Inferior parietal cortex (tissue), 1 donor: Measurements from ENCODE around the gene PES1.
"Not testable (repeated sequence)": the region's sequence is repeated elsewhere in the genome, so short reads cannot be mapped to it uniquely, and the experiment has no call there.

Experiments used
- DNase-seq: peaks from one replicate; pipeline ENCODE4 v3.0.0-alpha.2; 2016; ENCODE audit errors: extremely low spot score

PES1 gene

DNA sequence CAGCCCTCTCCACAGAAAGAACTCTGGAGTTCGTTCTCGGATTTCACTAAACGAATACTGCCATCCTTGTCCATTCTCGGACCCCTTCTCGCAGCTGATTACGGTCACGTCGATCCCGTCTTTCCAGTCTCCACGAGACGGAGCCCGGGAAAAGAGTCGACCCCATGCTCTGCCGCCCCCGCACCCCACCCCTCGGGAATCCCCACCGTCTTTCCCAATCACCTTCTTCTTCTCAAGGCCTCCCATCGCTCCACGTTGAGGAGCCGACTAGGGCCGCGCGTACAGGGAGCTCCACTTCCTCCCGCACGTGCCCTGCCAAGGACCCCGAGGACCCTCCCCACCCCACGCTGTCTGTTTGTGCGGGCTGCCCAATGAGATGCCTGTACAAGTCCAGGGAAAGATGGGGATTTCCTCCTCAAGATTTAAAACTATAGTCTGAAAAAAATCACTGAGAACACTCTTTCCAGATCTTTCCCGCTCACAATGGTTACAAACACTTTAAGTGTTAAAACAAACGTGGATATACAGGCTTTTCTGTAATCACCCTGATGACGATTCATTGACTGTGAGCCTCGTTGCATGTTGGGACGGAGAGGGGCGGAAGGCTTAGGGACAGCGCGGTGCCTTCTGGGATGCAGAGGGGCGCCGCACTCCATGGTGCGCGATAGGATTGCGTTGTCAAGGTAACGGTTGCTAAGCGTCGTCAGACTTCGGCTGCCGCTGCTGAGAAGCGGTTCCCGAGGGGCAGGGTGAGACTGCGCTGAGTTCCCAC lies at the start of gene PES1:
Gene PES1 (minus strand): TSS at position 323 of the 772 bp plus-strand sequence. CDS start 77 bp downstream, at position 246.
- DNase-seq, result peak; percentile 98

DNA sequence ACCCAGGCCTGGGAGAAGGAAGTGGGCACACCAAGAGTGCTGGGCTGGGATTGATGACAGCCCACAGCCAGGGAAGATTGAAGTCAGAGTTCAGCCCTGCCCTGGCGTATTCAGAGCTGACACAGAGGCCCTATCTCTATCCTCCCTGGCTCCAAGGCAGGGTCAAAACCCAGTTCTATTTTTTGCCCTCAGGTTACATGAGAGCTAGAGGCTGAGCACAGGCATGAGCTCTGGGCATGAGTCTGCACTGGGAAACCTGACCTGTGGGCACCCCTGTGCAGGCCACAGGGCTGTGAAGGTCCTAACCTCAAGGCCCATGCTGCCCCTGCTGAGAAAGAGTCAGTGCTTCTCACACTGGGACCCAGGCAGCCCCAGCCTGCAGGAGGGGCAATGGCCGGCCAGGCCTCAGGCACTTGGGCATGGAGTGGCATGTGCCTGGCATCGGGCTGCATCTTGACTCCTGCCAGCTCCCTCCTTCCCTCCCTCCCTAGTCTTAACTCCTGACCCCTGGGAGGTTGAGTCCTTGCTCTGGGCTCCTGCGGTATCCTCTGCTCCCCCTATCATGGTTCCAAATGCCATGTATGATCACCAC lies 49.2 kb upstream of the PES1 start:
- DNase-seq, result no peak

- no peak for DNase-seq
Measured at GRCh38 chr22:30640361-30640760, 48.7 kb upstream of the PES1 start.

GRCh38 chr22:30637701-30638114 lies 46.0 kb upstream of the PES1 start:
- no peak for DNase-seq

GRCh38 chr22:30636226-30637077 lies 44.7 kb upstream of the PES1 start:
- DNase-seq, result peak; percentile 15

DNA sequence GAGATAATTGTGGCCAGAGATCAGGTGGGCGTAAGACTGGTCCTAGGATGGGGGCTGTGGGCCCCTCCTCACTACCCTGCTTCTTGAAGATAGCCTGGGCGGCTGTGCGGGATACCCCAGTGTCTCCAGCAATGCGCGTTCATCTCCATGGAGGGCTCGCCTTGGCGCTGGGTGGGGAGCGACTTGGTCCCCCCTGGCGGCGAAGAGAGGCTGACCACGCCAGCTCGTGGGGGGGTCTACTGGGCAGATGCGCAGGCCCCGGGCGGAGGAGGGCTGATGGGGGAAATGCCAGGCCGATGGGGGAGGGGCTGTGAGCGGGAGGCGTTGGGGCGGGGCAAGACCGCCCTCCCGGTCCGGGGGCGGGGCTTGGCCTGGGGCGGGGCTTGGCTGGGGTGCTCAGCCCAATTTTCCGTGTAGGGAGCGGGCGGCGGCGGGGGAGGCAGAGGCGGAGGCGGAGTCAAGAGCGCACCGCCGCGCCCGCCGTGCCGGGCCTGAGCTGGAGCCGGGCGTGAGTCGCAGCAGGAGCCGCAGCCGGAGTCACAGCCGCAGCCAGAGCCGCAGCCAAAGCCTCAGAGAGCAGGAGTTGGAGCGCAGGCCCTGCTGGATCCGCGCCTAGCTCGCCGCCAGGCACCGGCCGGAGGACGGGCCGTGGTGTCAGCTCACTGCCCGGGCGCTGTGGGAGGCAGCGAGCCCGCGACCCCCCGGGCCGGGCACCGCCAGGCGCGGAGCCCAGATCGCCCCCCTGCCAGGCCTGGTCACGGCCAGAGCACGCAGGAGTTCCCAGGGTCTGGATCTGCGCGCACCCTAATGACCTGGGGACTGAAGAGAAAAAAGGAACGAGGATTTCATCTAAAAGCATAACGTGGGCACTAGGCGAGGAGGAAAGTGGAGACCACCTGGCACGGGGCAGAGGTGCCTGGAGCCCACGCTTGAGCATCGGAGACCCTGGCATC lies 43.8 kb upstream of the PES1 start, which contains the start of gene SLC35E4:
Gene SLC35E4 (plus strand): TSS at position 509 of the 953 bp plus-strand sequence. CDS start 670 bp downstream, outside the sequence.
- peak; percentile 77 for DNase-seq

DNA sequence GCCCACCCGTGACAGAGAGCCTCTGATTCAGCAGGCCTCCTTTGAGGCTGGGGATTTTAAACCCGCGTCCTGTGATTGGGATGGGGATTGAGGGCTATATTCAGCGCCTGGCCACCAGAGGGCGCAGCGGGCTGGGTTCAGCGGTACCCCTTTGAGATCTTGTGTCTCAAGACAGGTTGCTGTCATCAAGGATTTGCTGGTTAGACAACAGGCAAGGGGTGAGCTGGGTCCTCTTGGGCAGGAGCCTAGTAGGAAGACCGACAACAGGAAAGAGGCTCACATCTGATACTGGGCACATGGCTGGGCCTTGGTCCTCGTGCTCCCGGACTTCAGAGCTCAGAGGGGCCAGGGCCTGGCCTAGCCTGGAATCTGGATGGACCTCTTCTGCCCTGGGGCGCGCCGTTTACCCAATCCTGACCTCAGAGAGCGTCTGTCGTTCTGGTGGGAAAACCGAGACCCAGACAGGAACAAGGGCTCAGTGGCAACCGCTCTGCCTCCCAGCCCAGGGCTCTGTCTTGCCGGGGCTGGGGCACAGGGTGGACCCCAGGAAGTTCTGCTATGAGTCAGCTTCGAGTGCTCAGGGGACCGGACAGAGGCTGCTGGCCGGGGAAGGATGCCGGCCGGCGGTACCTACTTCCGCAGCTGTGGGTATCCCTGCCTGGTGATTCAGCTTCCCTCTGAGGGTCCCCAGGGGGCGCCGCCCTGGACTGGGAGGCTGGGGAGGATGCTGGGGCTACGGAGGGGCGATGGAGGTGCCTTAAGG lies 42.9 kb upstream of the PES1 start:
- peak; percentile 94 for DNase-seq

- not testable (repeated sequence) for DNase-seq
Measured at GRCh38 chr22:30631469-30631868, 39.8 kb upstream of the PES1 start.

DNA sequence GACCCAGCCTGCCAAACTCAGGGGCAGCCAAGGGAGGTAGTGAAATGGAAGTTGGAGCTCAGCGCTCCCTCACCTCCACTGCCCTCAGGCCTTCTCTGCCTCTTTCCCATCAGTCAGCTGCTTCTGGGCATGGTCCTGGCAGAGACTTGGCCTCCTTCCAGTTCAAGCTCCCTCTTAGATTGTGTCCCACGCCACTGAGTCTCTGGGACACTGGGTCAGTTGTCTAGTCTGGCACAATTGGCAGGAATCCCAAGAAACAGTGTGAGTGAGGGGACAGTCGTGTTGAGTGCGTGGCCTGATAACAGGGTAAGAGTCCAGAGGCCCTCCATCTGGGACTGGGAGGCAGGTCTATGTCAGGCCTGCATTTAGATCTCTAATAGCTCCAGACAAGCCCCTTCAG lies 36.8 kb upstream of the PES1 start:
- DNase-seq, result no peak

DNA sequence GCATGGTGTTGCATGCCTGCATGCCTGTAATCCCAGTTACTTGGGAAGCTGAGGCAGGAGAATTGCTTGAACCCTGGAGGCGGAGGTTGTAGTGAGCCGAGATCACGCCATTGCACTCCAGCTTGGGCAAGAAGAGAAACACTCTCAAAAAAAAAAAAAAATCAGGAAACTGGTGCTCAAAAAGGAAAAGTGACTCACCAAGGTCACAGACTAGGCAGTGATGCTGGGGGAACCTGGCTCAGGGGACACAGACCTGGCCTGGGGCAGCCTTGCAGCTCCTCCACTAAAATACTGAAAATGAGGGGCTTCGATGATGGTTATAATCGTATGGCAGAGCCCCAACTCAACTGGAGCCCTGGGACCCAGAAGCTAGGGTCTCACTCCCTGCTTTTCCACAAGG lies 35.8 kb upstream of the PES1 start:
- DNase-seq, result no peak

GRCh38 chr22:30626413-30626812 lies 34.7 kb upstream of the PES1 start:
- no peak for DNase-seq

GRCh38 chr22:30619909-30620308 lies 28.2 kb upstream of the PES1 start:
- not testable (repeated sequence) for DNase-seq

- DNase-seq, result no peak
Measured at GRCh38 chr22:30617819-30618218, 26.1 kb upstream of the PES1 start.

DNA sequence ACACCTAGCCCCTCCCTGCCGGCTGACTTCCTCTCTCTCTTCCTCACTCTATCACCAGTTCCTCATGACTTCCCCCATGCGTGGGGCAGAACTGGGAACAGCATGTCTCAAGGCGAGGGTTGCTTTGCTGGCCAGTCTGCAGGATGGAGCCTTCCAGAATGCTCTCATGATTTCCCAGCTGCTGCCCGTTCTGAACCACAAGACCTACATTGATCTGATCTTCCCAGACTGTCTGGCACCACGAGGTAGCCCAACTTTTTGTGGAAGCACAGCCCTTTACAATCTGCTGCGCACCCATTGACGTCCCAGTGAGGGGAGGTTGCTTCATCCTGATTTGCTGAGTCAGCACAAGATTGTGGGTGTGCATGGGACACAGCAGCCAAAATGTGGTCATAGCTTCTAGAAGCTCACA lies 23.8 kb upstream of the PES1 start:
- no peak for DNase-seq

- no peak for DNase-seq
Measured at GRCh38 chr22:30614879-30615278, 23.2 kb upstream of the PES1 start.

GRCh38 chr22:30614268-30614667 lies 22.6 kb upstream of the PES1 start:
- no peak for DNase-seq

DNA sequence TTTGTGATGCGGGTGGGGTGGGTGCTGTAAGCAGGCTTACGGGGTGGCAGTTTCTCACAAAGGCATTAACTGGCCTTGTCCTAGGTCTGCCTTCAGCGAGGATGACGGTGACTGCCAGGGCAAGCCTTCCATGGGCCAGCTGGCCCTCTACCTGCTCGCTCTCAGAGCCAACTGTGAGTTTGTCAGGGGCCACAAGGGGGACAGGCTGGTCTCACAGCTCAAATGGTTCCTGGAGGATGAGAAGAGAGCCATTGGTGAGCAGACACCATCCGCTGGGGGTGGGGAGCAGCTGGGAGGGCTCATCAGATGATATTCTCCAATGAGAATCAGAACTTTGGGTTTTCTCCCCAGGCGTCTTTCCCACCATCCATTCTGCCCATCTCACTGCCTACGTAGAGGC lies 21.1 kb upstream of the PES1 start:
- DNase-seq, result no peak

GRCh38 chr22:30611197-30611596 lies 19.5 kb upstream of the PES1 start:
- DNase-seq, result no peak

GRCh38 chr22:30610299-30610698 lies 18.6 kb upstream of the PES1 start:
- DNase-seq, result no peak
